HL-60 (cell line): ENCODE measurements around the gene OR51B6.

Experiments used
- CTCF ChIP-seq: IDR thresholded peaks from one replicate; pipeline ENCODE4 v1.5.1; 2011; ENCODE audit warnings: low read length, control low read depth, inconsistent platforms; ENCODE audit not compliant: insufficient read depth
- GABPA ChIP-seq: IDR thresholded peaks from 2 replicates; pipeline ENCODE4 v1.6.1; 2012; ENCODE audit warnings: low read depth
- POLR2AphosphoS5 ChIP-seq: IDR thresholded peaks from 2 replicates; pipeline ENCODE4 v1.6.1; 2012; ENCODE audit warnings: low read depth
- REST ChIP-seq: IDR thresholded peaks from 2 replicates; pipeline ENCODE4 v1.6.1; 2012; ENCODE audit warnings: low read depth; ENCODE audit not compliant: insufficient replicate concordance
- SPI1 ChIP-seq: IDR thresholded peaks from 2 replicates; pipeline ENCODE4 v1.6.1; 2012; ENCODE audit warnings: low read depth, mild to moderate bottlenecking, borderline replicate concordance

- TF ChIP-seq CTCF (no peak), POLR2AphosphoS5 (no peak), GABPA (no peak), REST (no peak), SPI1 (no peak)
Measured at GRCh38 chr11:5366856-5367255, 15.5 kb downstream of the OR51B6 start.
